Gastrocnemius medialis (tissue), 4 donors: ENCODE results near the gene HAGHL. TPM values are rescaled to one million over a fixed set of nuclear protein-coding genes. Genes with fewer than 3 reads are reported as not detected.

Source experiments
- ATAC-seq, 2 donors: fragments of 150-250 bp; one replicate each; pipeline ENCODE4 v1.9.1; 2016
- DNase-seq, 2 donors: peaks; one replicate each; pipeline ENCODE4 v3.0.0-alpha.2; 2019
- H3K27ac ChIP-seq, 4 donors: fragments of 200-600 bp; sonication (generic); 1 replicate in 1 of 4; 2 replicates in 3 of 4; pipeline ENCODE4 v1.5.1; 2016 to 2018; ENCODE audit warnings: mild to moderate bottlenecking in 2 of 4, moderate library complexity in 1 of 4
- H3K27me3 ChIP-seq, 3 donors: fragments of 200-600 bp; sonication (generic) in 2 of 3; 1 replicate in 1 of 3; 2 replicates in 2 of 3; pipeline versions ENCODE4 v1.5.1 to v1.6.0; 2016 to 2019; ENCODE audit warnings: mild to moderate bottlenecking in 1 of 3, moderate library complexity in 1 of 3
- H3K36me3 ChIP-seq, 2 donors: fragments of 200-600 bp; sonication (generic) in 1 of 2; one replicate each; pipeline ENCODE4 v1.5.1; 2017 to 2018
- H3K4me1 ChIP-seq, 2 donors: fragments of 200-600 bp; sonication (generic) in 1 of 2; one replicate each; pipeline ENCODE4 v1.5.1; 2016 to 2017; ENCODE audit warnings: mild to moderate bottlenecking in 2 of 2
- H3K4me3 ChIP-seq, 4 donors: fragments of 200-600 bp; sonication (generic) in 3 of 4; 1 replicate in 1 of 4; 2 replicates in 3 of 4; pipeline ENCODE4 v1.5.1; 2016 to 2019; ENCODE audit warnings: mild to moderate bottlenecking in 2 of 4
- H3K9me3 ChIP-seq, 3 donors: fragments of 200-600 bp; sonication (generic) in 2 of 3; 1 replicate in 1 of 3; 2 replicates in 2 of 3; pipeline ENCODE4 v1.5.1; 2016 to 2019
- CTCF ChIP-seq, 5 experiments: fragments of 450-650 bp in 3 of 5; fragments of 200-600 bp in 2 of 5; sonication (generic) in 2 of 5; IDR thresholded peaks in 4 of 5; conservative IDR thresholded peaks in 1 of 5; 1 replicate in 4 of 5; 2 replicates in 1 of 5; pipeline ENCODE4 v1.5.1; 2016 to 2019; ENCODE audit warnings: antibody characterized with exemption in 5 of 5, mild to moderate bottlenecking in 3 of 5, moderate library complexity in 3 of 5
- POLR2A ChIP-seq, 2 donors: fragments of 450-650 bp; IDR thresholded peaks; one replicate each; pipeline ENCODE4 v1.6.1; 2017; ENCODE audit warnings: antibody characterized with exemption in 2 of 2, mild to moderate bottlenecking in 2 of 2, moderate library complexity in 2 of 2
- in situ Hi-C, 4 donors: fragments of 200-750 bp; cut with MboI; loops; one replicate each; pipeline versions ENCODE4 v1.15.0 to v1.8.0; 2017; ENCODE audit warnings: low sequenced_read_pairs in 4 of 4
- intact Hi-C: fragments of 100-400 bp; cut with DNase I; formaldehyde crosslinking; loops from one replicate; pipeline ENCODE4 v1.15.1; 2023; ENCODE audit warnings: low total_unique reads
- total RNA-seq, 4 donors: library from RNA; depleted of rRNA; stranded (reverse); fragments of >200 nt; gene quantifications; one replicate each; pipeline versions ENCODE4 v1.1.0 to v1.2.3, GENCODE V29; 2016

Gene HAGHL
- total RNA-seq, 4 donors from 2014 or later: 0.27 to 0.42 TPM; not detected in 2

- DNase-seq (no peak), ATAC-seq (no peak)
- Histone ChIP-seq H3K27me3 (peaks cover 0 to 19% (median 15%) of the 10 kb centered on the region in 3 donors), H3K36me3 (no peaks in the 10 kb centered on the region), H3K4me1 (no peaks in the 10 kb centered on the region), H3K9me3 (no peaks in the 10 kb centered on the region), H3K27ac (no peak overlapping the region), H3K4me3 (no peak overlapping the region)
- intact Hi-C loops: no loop called here
- in situ Hi-C loops: no loop called here
- no peak for TF ChIP-seq CTCF (IDR thresholded peaks at IDR 0.05 in 4 of 5, conservative IDR thresholded peaks at IDR 0.05 in 1 of 5)
These were observed 35.8 kb downstream of the HAGHL start for GRCh38 chr16:762595-763268.

GRCh38 chr16:763369-764183, 36.7 kb downstream of the HAGHL start:
- DNase-seq: no peak
- Histone ChIP-seq H3K4me1 (no peaks in the 10 kb centered on the region), H3K36me3 (no peaks in the 10 kb centered on the region), H3K9me3 (no peaks in the 10 kb centered on the region), H3K27me3 (peaks cover 0 to 24% (median 15%) of the 10 kb centered on the region in 3 donors), H3K4me3 (no peak overlapping the region), H3K27ac (no peak overlapping the region)
- ATAC-seq: no peak
- intact Hi-C loops: no loop called here
- TF ChIP-seq CTCF (IDR thresholded peaks at IDR 0.05 in 4 of 5, conservative IDR thresholded peaks at IDR 0.05 in 1 of 5) (no peak), POLR2A (IDR thresholded peaks at IDR 0.05) (no peak)
- in situ Hi-C loops: no loop called here

- Histone ChIP-seq H3K9me3 (no peaks in the 10 kb centered on the region), H3K4me3 (no peak overlapping the region), H3K36me3 (no peaks in the 10 kb centered on the region), H3K27ac (no peak overlapping the region), H3K27me3 (peaks cover 0 to 27% (median 15%) of the 10 kb centered on the region in 3 donors), H3K4me1 (no peaks in the 10 kb centered on the region)
- TF ChIP-seq CTCF (IDR thresholded peaks at IDR 0.05 in 4 of 5, conservative IDR thresholded peaks at IDR 0.05 in 1 of 5) (no peak), POLR2A (IDR thresholded peaks at IDR 0.05) (no peak)
- no peak for DNase-seq
- in situ Hi-C loops (no loop called here), intact Hi-C loops (no loop called here)
- no peak for ATAC-seq
These were observed 37.4 kb downstream of the HAGHL start for GRCh38 chr16:764184-764750.

GRCh38 chr16:764848-765487, 38.1 kb downstream of the HAGHL start:
- in situ Hi-C loops: no loop called here
- no peak for DNase-seq
- no peak for TF ChIP-seq CTCF (IDR thresholded peaks at IDR 0.05 in 4 of 5, conservative IDR thresholded peaks at IDR 0.05 in 1 of 5)
- no peak for TF ChIP-seq POLR2A (IDR thresholded peaks at IDR 0.05)

More at GRCh38 chr16:764848-765487, 38.1 kb downstream of the HAGHL start:
- H3K27ac ChIP-seq: no peak overlapping the region
- intact Hi-C loops: no loop called here
- H3K9me3 ChIP-seq: no peaks in the 10 kb centered on the region
- no peaks in the 10 kb centered on the region for H3K36me3 ChIP-seq
- no peak overlapping the region for H3K4me3 ChIP-seq
- ATAC-seq: no peak
- H3K4me1 ChIP-seq: no peaks in the 10 kb centered on the region
- peaks cover 6 to 27% (median 15%) of the 10 kb centered on the region in 3 donors for H3K27me3 ChIP-seq
